GM19438 (cell line): Measurements from ENCODE around the gene TAS2R46.
"Not testable (repeated sequence)": the region's sequence is repeated elsewhere in the genome, so short reads cannot be mapped to it uniquely, and the experiment has no call there.

Experiments used
- ATAC-seq: cut with Tn5 transposase; IDR thresholded peaks from one replicate; pipeline ENCODE4 v1.9.1; 2021; ENCODE audit warnings: low read depth; ENCODE audit not compliant: unreplicated experiment

TAS2R46 gene

DNA sequence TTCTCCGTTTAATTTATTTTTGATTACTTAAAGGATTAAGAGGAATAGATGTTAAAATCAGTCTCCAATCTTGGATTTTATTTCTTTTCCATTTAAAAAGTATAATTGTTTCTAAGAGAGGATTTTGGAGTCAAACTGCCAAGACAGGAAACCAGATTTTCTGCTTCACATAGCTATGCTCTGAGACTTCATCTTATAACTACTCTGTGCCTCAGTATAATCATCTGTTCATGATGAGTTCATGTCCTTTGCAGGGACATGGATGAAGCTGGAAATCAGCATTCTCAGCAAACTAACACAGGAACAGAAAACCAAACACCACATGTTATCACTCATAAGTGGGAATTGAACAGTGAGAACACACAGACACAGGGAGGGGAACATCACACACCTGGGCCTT lies 21.9 kb downstream of the TAS2R46 start:
- ATAC-seq = no peak

GRCh38 chr12:11039171-11039570 lies 22.9 kb downstream of the TAS2R46 start:
- ATAC-seq = no peak

DNA sequence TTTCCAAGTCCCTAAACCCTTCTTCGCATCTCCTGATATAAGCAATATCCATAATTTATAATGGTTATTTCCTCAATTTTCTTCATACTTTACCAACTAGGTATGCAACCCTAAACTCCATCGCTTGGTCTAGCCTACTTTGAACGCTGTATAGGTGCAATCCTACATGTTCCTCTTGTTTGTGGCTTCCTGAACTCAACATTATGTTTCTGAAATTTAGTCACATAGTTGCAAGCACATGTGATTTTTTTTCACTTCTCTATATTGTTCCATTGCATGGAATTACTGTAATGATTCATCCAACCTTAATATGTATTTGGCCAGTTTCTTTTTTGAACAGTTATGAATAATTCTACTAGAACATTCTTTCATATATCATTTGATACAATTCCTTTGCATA lies 28.1 kb downstream of the TAS2R46 start:
- not testable (repeated sequence) for ATAC-seq

DNA sequence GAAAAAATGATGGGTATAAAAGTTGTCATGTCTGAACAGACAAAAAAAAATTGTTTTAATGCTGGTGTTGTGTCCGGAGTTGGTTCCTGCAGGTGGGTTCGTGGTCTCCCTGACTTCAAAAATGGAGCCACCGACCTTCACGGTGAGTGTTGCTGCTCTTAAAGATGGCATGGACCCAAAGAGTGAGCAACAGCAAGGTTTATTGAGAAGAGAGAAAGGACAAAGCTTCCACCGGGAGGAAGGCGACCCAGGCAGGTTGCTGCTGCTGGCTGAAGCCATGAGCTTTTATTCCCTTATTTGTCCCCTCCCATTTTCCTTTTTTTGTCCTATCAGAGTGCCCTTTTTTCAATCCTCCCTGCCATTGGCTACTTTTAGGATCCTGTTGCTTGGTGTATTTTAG lies 30.8 kb downstream of the TAS2R46 start, which contains the start of gene TAS2R31:
TAS2R31 (minus strand) TSS at position 101 of the 400 bp plus-strand sequence; CDS start at position 29, 72 bp downstream.
- ATAC-seq = no peak

DNA sequence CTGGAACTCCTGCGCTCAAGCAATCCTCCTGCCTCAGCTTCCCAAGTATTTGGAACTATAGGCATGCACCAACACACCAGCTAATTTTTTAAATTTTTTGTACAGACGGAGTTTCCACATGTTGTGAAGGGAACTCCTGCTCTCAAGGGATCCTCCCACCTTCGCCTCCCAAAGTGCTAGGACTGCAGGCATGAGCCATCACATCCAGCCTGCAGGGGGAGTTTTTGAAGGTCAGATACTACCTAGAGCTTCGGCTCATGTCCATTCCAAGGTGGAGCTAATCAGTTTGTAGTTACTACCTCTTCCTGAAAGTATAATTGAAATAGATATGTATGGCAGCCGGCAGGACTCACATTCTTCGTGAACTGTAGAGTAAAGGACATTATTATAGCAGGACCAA lies 36.0 kb downstream of the TAS2R46 start:
- no peak for ATAC-seq

DNA sequence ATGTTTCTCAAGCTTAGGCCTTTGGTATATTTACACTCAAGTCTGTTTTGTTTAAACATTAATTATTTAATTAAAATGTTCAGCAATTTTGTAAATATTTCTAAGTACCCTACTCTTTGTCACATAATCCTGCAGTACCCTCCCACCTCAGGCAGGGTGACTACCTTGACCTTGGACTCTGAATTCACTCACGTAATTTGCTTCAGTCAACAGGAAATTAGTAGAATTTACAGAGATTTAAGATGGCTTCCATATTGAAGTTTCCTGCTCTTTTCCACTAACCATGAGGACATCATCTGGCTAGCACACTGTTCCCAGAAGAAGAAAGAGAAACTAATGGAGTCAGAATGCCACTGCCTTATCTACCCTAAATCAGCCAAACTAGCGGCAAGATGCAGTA lies 38.7 kb downstream of the TAS2R46 start:
- ATAC-seq = no peak

- ATAC-seq = no peak
These were observed 39.6 kb downstream of the TAS2R46 start, which contains the start of gene TAS2R19 for GRCh38 chr12:11022520-11022919. Gene TAS2R19 (minus strand): TSS chr12:11022620. CDS start chr12:11022571, 49 bp downstream.

GRCh38 chr12:11016937-11017336 lies 45.2 kb downstream of the TAS2R46 start:
- no peak for ATAC-seq

DNA sequence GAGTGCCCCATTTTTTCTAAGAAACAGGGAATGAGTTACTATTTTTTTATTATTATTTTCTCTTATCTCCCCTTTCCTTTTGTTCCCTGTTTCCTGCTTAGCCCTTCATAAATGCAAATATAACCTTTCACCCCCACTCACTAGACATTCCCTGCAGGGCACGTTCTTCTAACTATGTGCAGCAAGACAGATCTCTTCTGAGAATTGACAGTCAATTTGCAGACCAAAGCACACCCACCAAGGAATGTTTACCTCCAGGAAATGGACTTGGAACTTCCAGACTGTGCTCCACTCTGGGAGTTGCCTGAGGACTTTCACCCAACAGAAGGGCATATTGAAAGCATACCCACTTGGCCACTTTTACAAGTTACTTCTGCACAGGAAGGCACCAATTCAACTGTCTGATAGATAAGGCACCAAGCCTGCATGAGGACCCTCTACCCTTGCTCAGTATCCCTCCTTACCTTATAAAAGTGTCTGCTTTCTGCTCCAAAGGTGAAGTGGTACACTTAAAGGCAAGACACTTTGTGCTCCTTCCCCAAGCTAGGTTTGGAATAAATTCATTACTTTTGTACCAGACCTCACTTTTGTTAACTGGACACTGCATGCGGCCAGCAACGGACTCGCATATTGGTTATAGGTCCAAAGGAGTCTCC lies 46.2 kb downstream of the TAS2R46 start:
- no peak for ATAC-seq

DNA sequence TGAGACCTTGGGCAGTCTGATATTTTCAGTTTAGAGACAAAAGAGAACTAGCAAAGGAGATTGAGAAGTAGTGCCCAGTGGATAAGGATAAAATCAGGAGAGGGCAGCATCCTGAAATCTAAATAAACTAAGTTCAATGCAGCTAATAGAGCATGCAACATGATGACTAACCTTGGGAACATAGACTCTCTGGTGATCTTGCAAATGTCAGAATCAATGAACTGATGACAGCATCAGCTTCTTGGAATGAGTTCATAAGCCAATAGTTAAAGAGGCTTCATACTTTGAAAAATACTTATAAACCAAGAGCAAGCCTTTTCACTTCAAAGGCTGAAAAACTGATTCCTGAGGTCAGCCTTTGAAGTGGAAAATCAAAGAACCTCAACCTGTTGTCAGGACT lies 47.9 kb downstream of the TAS2R46 start:
- no peak for ATAC-seq
